Hepatocyte (in vitro differentiated cells): ENCODE measurements around the gene CSH1.
"Not testable (repeated sequence)": the region's sequence is repeated elsewhere in the genome, so short reads cannot be mapped to it uniquely, and the experiment has no call there.

Source experiments
- CTCF ChIP-seq: fragments of 200-600 bp; sonication (generic); IDR thresholded peaks from 2 replicates; pipeline ENCODE4 v1.5.1; 2016; ENCODE audit warnings: antibody characterized with exemption, mild to moderate bottlenecking; ENCODE audit not compliant: poor library complexity
- EZH2 ChIP-seq: fragments of 200-600 bp; sonication (generic); IDR thresholded peaks from 2 replicates; pipeline ENCODE4 v1.6.1; 2016; ENCODE audit warnings: antibody characterized with exemption, mild to moderate bottlenecking, borderline replicate concordance

GRCh38 chr17:63870292-63870665, 26.1 kb downstream of the CSH1 start:
- TF ChIP-seq CTCF, EZH2: not testable (repeated sequence)
